HCT116 (cell line): ENCODE data around the gene MRTFB. TPM values are rescaled to one million over a fixed set of nuclear protein-coding genes. Genes with fewer than 3 reads are reported as not detected.

Source experiments
- ATAC-seq: fragments of 200-7000 bp; cut with Tn5 transposase; 2 replicates; pipeline ENCODE4 v1.9.1; 2020; ENCODE audit warnings: mild to moderate bottlenecking, moderate library complexity
- BruUV-seq: library from RNA; stranded (reverse); fragments of 400-500 nt; replicated peaks from 2 replicates; lab custom pipeline; 2021; lab: Mats Ljungman, UMichigan
- CTCF ChIA-PET: fragments of 300-600 bp; sonication (Branson Sonifier 250); formaldehyde crosslinking; loops from one replicate; lab custom pipeline; 2021; ENCODE audit warnings: antibody characterized with exemption; lab: Charles Lee
- POLR2A ChIA-PET: fragments of 300-600, 350-600 bp; sonication (Branson Sonifier 250); formaldehyde crosslinking; loops from one replicate; lab custom pipeline; 2021; ENCODE audit warnings: antibody characterized with exemption; lab: Charles Lee
- RAD21 ChIA-PET, 2 experiments: fragments of 300-600 bp; sonication (Branson Sonifier 250); formaldehyde crosslinking; loops; one replicate each; lab custom pipeline; 2023; ENCODE audit warnings: low total read pairs in 2 of 2; ENCODE audit not compliant: uncharacterized antibody in 2 of 2, unreplicated experiment in 2 of 2, low non-redundant PET in 1 of 2; lab: Charles Lee
- DNase-seq: peaks from one replicate; pipeline ENCODE4 v3.0.0-alpha.2; 2010; ENCODE audit warnings: low read depth, low spot score
- H2AFZ ChIP-seq: fragments of 200-600 bp; shearing (Covaris generic), sonication (generic); 2 replicates; pipeline ENCODE4 v1.6.1; 2017; ENCODE audit warnings: low read depth, mixed run types, mixed read lengths, antibody characterized with exemption, low read length; ENCODE audit not compliant: poor library complexity, severe bottlenecking
- H3K27ac ChIP-seq: 2 replicates; pipeline ENCODE4 v1.5.1; 2012; ENCODE audit warnings: low read depth, low read length
- H3K27me3 ChIP-seq: fragments of 200-600 bp; sonication (generic); 2 replicates; pipeline ENCODE4 v1.6.1; 2016; ENCODE audit warnings: mixed run types, low read length, mixed read lengths; ENCODE audit not compliant: insufficient read depth
- H3K36me3 ChIP-seq, 2 experiments: fragments of 200-500 bp in 1 of 2; fragments of 200-600 bp in 1 of 2; sonication (Bioruptor generic) in 1 of 2; sonication (generic) in 1 of 2; 2 replicates each; pipeline versions ENCODE4 v1.5.1 to v1.6.1; 2014 to 2016; ENCODE audit warnings: low read length in 2 of 2, inconsistent platforms in 1 of 2, mixed read lengths in 1 of 2, mixed run types in 1 of 2; ENCODE audit not compliant: insufficient read depth in 2 of 2, control insufficient read depth in 1 of 2
- H3K4me1 ChIP-seq, 2 experiments: fragments of 200-600 bp in 1 of 2; sonication (generic) in 1 of 2; 2 replicates each; pipeline versions ENCODE4 v1.5.1 to v1.6.1; 2012 to 2017; ENCODE audit warnings: low read length in 2 of 2, inconsistent platforms in 1 of 2, mild to moderate bottlenecking in 1 of 2, mixed read lengths in 1 of 2, mixed run types in 1 of 2, moderate library complexity in 1 of 2; ENCODE audit not compliant: insufficient read depth in 2 of 2, control insufficient read depth in 1 of 2
- H3K4me2 ChIP-seq: fragments of 200-600 bp; sonication (generic); 2 replicates; pipeline ENCODE4 v1.6.1; 2017; ENCODE audit warnings: mixed run types, low read length, mixed read lengths
- H3K4me3 ChIP-seq, 2 experiments: fragments of 200-600 bp in 1 of 2; sonication (generic) in 1 of 2; replicated peaks in 1 of 2; 2 replicates each; pipeline ENCODE4 v1.5.1; 2011 to 2016; ENCODE audit warnings: low read length in 2 of 2, control low read depth in 1 of 2, low read depth in 1 of 2, mild to moderate bottlenecking in 1 of 2, mixed read lengths in 1 of 2, mixed run types in 1 of 2
- H3K79me2 ChIP-seq: fragments of 200-600 bp; sonication (generic); 2 replicates; pipeline ENCODE4 v1.6.1; 2017; ENCODE audit warnings: mild to moderate bottlenecking, mixed run types, low read length, moderate library complexity, mixed read lengths; ENCODE audit not compliant: insufficient read depth
- H3K9ac ChIP-seq: fragments of 200-600 bp; sonication (generic); 2 replicates; pipeline ENCODE4 v1.6.1; 2016; ENCODE audit warnings: low read length, mixed read lengths
- H3K9me2 ChIP-seq: fragments of 200-600 bp; sonication (generic), shearing (Covaris generic); 2 replicates; pipeline ENCODE4 v1.6.1; 2017; ENCODE audit warnings: mixed run types, mild to moderate bottlenecking, moderate library complexity; ENCODE audit not compliant: insufficient read depth
- H3K9me3 ChIP-seq, 2 experiments: fragments of 200-500 bp in 1 of 2; fragments of 200-600 bp in 1 of 2; sonication (Bioruptor generic) in 1 of 2; sonication (generic) in 1 of 2; 2 replicates each; pipeline ENCODE4 v1.6.1; 2014 to 2017; ENCODE audit warnings: low read length in 2 of 2, mixed read lengths in 2 of 2, inconsistent platforms in 1 of 2, low read depth in 1 of 2, mild to moderate bottlenecking in 1 of 2, mixed run types in 1 of 2, moderate library complexity in 1 of 2; ENCODE audit not compliant: control insufficient read depth in 1 of 2, insufficient read depth in 1 of 2
- H4K20me1 ChIP-seq: fragments of 200-600 bp; sonication (generic), shearing (Covaris generic); 2 replicates; pipeline ENCODE4 v1.6.1; 2017; ENCODE audit warnings: mixed run types, mild to moderate bottlenecking, moderate library complexity; ENCODE audit not compliant: insufficient read depth
- CBX3 ChIP-seq: IDR thresholded peaks from 2 replicates; pipeline ENCODE4 v1.6.1; 2012; ENCODE audit warnings: low read depth
- CEBPB ChIP-seq: IDR thresholded peaks from 2 replicates; pipeline ENCODE4 v1.6.1; 2012; ENCODE audit warnings: low read depth
- EGR1 ChIP-seq: IDR thresholded peaks from 2 replicates; pipeline ENCODE4 v1.6.1; 2012; ENCODE audit warnings: low read depth
- ELF1 ChIP-seq: IDR thresholded peaks from 2 replicates; pipeline ENCODE4 v1.6.1; 2012; ENCODE audit warnings: low read depth, borderline replicate concordance
- ZFX ChIP-seq: fragments of 450-650 bp; IDR thresholded peaks from 2 replicates; pipeline ENCODE4 v1.6.1; 2017
- intact Hi-C: fragments of 100-400 bp; cut with micrococcal nuclease; formaldehyde crosslinking; loops from 2 replicates; pipeline ENCODE4 v1.10.0; 2022
- total RNA-seq: library from RNA; stranded (reverse); gene quantifications from one replicate; pipeline ENCODE4 v1.2.1, GENCODE V29; 2021; ENCODE audit not compliant: unreplicated experiment
- TF ChIP-seq, protein P1 (sequence below): IDR thresholded peaks from 2 replicates; pipeline ENCODE4 v1.6.1; 2012
- TF ChIP-seq, protein P2 (sequence below): IDR thresholded peaks from 2 replicates; pipeline ENCODE4 v1.6.1; 2012; ENCODE audit warnings: low read depth

The MRTFB gene
- total RNA-seq, 1 experiment from 2014 or later: 39.0 TPM

GRCh38 chr16:14125000-14125681 is 54.0 kb downstream of the MRTFB start (continued):
- TF ChIP-seq ZFX (no peak), CEBPB (no peak)
- TF ChIP-seq, protein P1, sequence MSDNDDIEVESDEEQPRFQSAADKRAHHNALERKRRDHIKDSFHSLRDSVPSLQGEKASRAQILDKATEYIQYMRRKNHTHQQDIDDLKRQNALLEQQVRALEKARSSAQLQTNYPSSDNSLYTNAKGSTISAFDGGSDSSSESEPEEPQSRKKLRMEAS: no peak

DNA sequence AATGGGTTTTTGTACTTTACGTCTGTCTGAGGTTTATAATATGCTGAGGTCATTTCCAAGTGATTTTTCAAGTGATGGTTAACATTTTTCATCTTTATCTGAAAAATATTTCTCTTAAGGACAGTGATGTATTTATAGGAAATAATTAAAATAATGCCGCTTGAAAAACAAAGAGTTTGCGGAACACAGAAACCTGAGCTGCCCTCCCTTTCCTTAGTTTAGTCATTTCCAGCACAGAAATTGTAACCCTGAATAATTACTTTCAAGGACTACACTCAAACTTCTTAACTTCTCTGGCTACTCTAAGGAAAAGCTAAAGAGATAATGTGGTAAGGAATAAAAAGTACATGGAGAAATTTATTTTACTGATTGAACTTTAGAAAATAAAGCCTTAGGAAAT is 54.6 kb downstream of the MRTFB start:
- TF ChIP-seq, protein P2, sequence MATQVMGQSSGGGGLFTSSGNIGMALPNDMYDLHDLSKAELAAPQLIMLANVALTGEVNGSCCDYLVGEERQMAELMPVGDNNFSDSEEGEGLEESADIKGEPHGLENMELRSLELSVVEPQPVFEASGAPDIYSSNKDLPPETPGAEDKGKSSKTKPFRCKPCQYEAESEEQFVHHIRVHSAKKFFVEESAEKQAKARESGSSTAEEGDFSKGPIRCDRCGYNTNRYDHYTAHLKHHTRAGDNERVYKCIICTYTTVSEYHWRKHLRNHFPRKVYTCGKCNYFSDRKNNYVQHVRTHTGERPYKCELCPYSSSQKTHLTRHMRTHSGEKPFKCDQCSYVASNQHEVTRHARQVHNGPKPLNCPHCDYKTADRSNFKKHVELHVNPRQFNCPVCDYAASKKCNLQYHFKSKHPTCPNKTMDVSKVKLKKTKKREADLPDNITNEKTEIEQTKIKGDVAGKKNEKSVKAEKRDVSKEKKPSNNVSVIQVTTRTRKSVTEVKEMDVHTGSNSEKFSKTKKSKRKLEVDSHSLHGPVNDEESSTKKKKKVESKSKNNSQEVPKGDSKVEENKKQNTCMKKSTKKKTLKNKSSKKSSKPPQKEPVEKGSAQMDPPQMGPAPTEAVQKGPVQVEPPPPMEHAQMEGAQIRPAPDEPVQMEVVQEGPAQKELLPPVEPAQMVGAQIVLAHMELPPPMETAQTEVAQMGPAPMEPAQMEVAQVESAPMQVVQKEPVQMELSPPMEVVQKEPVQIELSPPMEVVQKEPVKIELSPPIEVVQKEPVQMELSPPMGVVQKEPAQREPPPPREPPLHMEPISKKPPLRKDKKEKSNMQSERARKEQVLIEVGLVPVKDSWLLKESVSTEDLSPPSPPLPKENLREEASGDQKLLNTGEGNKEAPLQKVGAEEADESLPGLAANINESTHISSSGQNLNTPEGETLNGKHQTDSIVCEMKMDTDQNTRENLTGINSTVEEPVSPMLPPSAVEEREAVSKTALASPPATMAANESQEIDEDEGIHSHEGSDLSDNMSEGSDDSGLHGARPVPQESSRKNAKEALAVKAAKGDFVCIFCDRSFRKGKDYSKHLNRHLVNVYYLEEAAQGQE: no peak
- TF ChIP-seq ZFX: no peak
- no peak for TF ChIP-seq EGR1
- TF ChIP-seq ELF1: no peak
- no peak for TF ChIP-seq CBX3
- intact Hi-C loops: no loop called here
- RAD21 ChIA-PET: no interaction called here

More for the DNA sequence above, 54.6 kb downstream of the MRTFB start:
- H3K9me2 ChIP-seq: no peaks in the 10 kb centered on the region
- ChIA-PET CTCF (no interaction called here), POLR2A (no interaction called here)
- H3K4me3 ChIP-seq: no peak overlapping the region
- H4K20me1 ChIP-seq: 0 out of 2 replicates have a peak, but pooled peaks cover 3% of the 10 kb centered on the region
- H3K27ac ChIP-seq: no peak overlapping the region
- H3K9ac ChIP-seq: no peak overlapping the region
- no peaks in the 10 kb centered on the region for H3K9me3 ChIP-seq
- BruUV-seq: no TSS peak
- H2AFZ ChIP-seq: no peak overlapping the region
- H3K36me3 ChIP-seq: no peaks in the 10 kb centered on the region
- H3K79me2 ChIP-seq: peaks cover 49% of the 10 kb centered on the region
- DNase-seq (no peak), ATAC-seq (no peak)
- H3K4me2 ChIP-seq: no peak overlapping the region
- no peaks in the 10 kb centered on the region for H3K27me3 ChIP-seq
- H3K4me1 ChIP-seq: no peaks in the 10 kb centered on the region
